HG02973 (cell line): Measurements from ENCODE around the gene PNPLA1.

ENCODE experiments used
- ATAC-seq: cut with Tn5 transposase; IDR thresholded peaks from one replicate; pipeline ENCODE4 v1.9.1; 2021; ENCODE audit warnings: moderate library complexity; ENCODE audit not compliant: unreplicated experiment

The PNPLA1 gene

DNA sequence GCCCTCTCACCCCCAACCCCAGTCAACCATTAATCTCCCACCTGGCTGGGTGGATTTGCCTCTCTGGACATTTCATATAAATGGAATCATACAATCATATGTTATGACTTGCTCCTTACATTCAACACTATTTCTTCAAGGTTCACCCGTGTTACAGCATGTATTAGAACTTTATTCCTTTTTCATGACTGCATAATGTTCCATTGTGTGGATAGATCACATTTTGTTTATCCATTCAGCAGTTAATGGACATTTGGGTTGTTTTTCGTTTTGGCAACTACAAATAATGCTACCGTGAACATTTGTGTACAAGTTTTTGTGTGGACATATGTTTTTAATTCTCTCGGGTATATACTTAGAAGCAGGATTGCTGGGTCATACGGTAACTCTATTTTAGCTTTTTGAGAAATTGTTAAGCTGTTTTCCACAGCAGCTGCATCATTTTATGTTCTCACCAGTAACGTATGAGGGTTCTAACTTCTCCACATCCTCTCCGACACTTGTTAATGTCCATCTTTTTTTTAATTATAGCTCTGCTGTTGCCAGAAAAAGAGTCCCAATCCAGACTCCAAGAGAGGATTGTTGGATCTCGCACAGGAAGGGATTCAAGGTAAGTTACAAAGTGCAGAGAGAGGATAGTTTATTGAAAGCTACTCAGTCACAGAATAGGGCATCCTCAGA is 82.8 kb downstream of the PNPLA1 start:
- ATAC-seq = no peak

DNA sequence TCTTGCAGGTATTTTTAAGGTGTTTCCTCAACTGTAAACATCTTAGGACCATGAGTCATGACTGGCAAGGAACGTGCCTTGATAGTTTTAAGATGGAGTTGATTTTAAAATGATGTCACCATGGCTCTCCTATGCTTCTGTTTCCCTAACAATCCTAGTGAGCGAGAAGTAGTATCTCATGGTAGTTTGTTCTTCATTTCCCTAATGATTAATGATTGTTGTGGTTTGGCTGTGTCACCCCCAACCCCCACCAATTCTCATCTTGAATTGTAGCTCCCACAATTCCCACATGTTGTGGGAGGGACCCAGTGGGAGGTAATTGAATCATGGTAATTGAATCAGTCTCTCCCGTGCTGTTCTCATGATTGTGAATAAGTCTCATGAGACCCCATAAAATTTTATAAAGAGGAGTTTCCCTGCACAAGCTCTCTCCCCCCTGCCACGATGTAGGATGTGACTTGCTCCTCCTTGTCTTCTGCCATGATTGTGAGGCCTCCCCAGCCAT is 83.6 kb downstream of the PNPLA1 start:
- no peak for ATAC-seq

DNA sequence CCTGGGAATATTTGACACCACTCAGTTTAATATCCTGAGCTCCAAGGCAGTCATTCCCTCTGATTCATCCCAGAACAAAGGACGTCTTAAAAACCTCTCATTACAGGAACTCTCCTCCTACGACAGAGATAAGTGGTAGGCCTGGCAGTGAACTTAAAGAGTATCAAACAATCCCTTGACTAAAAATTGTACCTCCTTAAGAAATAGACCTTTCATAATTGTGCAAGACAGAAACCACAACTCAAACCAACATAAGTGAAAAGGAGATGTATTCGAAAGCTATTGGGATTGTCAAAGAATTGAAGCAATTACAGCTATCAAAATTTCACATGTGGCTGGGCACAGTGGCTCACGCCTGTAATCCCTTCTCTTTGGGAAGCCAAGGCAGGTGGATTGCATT is 86.0 kb downstream of the PNPLA1 start:
- no peak for ATAC-seq

DNA sequence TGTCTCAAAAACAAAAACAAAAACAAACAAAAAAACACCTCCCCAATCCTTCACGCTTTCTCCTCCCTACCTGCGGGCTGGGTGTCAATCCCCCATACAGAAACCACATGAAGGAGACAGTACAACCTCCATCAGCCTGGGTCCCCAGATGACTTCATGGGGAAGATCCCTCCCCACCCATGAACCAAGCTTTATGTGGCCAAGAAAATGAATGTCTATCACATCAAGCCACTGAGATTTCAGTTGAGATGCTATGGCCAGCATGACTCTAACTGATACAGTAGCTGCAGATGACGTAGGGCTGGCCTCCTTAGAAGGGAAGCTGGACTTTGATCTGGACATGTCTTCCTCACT is 88.0 kb downstream of the PNPLA1 start:
- no peak for ATAC-seq
